Fibroblast of upper back skin (primary cell): ENCODE data around the gene WDR91.
"Not testable (repeated sequence)": the region's sequence is repeated elsewhere in the genome, so short reads cannot be mapped to it uniquely, and the experiment has no call there.

Source experiments
- DNase-seq: peaks from one replicate; pipeline ENCODE4 v3.0.0-alpha.2; 2013

WDR91 gene

DNA sequence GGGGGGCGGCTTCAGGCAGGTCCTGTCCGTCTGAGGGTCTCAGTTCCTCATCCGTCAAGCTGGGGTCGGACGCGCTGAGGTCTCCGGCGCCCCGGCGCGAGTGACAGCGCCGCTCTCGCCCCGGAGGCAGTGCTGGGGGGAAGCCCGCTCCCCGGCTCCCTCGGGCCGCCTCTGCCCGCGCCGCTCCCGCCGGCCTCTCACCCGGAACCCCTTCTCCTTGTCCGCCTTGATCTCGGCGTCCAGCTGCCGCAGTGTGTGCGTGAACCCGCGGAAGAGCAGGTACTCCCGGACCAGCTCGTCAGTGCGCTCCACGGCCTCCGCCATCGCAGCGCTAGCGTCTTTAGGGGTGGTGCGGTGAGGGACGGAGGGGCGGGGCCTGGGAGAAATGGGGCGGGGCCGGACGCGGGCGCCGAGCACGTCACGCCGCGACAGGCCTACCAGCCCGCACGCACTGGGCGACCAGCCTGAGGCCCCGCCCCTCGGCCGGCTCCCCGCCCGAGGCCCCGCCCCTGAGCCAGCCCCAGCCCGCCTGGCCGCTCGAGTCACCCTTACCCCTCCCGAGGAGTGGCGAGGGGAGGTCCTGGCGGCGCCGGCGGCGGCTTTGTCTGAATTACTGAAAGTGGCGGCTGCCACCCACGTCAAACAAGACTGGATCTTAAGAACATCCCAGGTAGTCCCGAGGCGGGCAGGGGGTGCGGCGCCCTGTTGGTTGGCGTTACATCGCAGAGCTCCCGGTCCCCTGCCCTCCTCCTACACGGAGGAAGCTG, at the start of gene WDR91:
TSS of gene WDR91 (minus strand) at position 348 of the 767 bp plus-strand sequence. CDS start at position 324, 24 bp downstream.
- peak; percentile 88 for DNase-seq

DNA sequence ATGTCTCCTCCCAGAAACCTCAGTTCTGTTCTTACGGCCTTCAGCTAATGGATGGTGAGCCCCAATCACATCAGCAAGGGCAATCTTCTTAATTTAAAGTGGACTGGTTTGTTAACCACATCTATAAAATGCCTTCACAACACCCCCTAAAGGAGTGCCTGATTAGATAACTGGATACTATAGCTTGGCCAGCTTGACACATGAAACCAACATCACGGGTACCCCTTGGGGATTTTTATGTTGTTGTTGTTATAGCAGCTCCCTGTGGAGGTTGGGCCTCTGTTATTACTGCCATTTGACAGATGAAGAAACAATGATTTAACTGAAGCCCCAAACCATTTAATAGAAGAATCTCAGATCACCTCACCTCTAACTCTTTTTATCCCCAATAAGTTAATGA, 49.1 kb upstream of the WDR91 start:
- no peak for DNase-seq

DNA sequence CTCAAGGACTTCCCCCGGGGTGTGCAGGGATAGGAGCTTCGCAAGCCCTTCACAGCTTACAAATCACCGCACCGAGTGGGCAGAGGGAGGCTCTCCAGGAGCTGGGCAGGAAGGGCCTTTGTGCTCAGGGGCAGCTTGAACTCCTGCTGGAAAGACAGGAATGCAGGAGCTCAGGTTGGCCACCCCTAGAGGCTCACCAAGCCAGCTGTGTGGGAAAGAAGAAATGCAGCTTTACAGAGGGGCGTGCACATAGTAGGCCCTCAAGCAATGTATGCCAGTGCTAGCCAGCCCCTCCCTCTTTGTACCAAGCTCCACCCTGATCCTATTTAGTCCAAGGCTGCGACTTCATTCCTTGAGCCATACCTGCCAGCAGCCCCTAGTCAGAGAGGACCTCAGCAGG, 48.4 kb upstream of the WDR91 start:
- DNase-seq: no peak

DNA sequence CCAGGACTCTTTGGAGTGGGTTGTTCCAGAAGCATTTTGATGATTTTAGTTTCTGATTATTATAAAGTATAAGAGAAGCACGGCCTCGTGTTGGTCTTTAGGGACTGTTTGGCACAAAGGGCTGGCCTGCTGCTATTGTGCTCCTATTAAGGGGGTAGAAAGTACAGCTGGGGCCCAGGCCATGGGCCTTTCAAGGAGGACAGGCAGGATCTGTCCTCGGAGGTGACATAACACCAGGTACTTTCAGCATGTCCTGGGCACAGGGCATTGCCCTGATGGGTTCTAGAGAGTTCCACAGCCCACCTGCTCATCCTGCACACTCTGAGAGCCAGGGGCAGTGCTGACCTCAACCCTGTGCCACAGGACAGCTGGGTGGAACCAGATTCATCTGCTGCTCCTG, 47.3 kb upstream of the WDR91 start:
- DNase-seq: no peak

DNA sequence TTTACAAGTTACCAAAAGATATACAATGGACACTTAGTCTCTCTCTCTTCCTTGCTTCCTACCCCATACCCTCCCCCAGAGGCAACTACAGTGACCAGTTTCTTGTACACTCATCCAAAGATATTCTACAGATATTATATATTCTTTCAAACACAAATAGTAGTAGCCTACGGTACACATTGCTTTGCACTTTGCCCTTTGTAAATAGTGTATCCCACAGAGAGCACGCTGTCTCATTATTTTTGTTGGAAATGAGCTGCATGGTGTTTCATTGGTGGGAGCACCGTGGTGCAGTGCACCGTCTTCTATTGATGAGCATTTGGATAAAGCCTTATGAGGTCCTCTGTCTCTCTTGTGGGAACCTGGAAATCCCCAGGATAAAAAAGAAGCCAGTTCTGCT, 46.5 kb upstream of the WDR91 start:
- no peak for DNase-seq

DNA sequence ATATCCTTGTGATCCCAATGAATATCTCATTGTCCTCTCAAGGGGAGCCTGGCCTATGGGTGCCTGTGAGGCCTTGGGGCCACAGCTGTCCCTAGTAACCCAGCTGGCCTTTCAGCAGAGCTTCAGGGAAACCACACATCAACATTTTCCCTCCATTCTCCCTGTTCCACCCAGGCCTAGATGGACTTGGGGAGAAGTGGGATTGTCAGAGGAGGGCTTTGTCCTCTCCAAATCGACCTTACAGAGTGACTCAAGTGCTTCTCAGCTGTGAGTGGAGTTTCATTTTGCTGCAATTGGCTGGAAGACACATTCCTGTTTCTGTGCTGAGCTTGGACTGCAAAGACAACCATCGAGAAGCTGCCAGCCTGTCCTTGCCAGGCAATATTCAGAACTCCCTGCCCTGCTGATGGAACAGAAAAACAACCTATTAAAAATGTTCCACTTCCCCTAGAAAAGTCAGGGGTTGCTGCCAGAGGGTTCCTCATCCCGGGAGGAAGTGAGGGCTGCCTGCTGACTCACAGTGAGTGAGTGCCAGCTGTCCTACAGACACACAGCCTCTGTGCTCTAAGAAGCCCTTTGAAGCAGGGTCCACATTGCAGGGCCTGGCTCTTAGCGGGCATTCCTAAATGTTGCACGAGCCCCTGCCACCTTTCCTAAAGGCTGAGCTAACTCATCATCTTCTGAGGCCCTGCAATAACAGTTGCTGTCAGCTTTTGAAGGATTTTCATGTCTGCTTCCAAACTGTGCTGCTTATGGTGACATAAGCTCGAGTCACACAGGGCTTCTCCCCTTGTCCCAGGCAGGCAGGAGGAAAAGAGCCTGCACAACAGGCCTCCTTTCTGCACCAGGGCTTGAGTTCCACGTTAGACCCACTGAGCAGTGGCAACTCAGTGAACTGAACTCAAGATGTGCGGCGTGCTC, 42.8 kb upstream of the WDR91 start:
- peak; percentile 73 for DNase-seq

GRCh38 chr7:135251496-135252391, 40.4 kb upstream of the WDR91 start:
- DNase-seq: no peak

DNA sequence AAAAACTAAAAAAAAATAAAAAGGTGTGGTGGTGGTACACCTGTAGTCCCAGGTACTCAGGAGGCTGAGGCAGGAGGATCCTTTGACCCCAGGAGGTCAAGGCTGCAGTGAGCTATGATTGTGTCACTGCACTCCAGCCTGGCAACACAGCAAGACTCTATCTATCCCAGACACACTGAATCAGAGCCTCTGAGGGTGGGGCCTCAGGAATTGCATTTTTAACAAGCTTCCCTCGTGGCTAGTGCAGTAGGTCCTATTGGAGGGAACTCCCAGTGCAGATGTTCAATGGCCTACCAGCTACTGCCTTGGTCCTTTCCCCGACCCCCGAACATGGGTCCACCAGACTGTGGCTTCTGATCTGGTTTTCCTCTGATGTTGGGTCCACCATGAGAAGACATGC, 37.2 kb upstream of the WDR91 start:
- no peak for DNase-seq

DNA sequence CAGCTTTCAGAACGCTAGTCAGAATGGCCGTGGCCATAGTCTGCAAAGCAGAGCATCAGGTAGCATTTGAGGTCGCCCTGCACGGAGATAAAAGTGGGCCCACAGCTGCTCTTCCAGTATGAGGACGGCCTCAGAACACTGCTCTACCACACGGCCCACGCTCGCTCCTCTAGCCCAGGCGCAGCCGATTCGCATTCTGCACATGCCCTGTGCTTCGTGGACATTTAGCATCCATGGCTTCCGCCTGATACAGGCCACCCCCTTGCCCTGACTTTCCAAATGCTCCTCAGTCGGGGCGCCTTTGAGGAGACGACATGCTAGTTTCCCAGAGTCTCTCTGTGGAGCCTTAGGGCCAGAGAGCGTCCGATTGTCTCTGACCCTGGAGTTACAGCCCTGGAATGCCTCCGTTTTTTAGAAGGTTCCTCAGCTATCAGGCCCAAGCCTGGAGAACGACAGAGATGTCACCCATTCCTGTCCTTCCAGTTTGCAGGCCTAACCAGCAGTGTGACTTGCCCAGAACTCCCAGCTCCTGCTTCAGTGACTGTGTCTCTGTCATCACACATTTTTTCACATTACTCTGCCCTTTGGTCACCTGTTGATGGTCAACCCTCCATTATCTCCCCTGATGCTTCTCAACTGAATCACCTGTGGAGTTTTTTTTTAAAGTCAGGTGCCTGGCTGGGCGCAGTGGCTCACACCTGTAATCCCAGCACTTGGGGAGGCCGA, 36.6 kb upstream of the WDR91 start:
- no peak for DNase-seq

- no peak for DNase-seq
These were observed 35.0 kb upstream of the WDR91 start for GRCh38 chr7:135246191-135246825.

DNA sequence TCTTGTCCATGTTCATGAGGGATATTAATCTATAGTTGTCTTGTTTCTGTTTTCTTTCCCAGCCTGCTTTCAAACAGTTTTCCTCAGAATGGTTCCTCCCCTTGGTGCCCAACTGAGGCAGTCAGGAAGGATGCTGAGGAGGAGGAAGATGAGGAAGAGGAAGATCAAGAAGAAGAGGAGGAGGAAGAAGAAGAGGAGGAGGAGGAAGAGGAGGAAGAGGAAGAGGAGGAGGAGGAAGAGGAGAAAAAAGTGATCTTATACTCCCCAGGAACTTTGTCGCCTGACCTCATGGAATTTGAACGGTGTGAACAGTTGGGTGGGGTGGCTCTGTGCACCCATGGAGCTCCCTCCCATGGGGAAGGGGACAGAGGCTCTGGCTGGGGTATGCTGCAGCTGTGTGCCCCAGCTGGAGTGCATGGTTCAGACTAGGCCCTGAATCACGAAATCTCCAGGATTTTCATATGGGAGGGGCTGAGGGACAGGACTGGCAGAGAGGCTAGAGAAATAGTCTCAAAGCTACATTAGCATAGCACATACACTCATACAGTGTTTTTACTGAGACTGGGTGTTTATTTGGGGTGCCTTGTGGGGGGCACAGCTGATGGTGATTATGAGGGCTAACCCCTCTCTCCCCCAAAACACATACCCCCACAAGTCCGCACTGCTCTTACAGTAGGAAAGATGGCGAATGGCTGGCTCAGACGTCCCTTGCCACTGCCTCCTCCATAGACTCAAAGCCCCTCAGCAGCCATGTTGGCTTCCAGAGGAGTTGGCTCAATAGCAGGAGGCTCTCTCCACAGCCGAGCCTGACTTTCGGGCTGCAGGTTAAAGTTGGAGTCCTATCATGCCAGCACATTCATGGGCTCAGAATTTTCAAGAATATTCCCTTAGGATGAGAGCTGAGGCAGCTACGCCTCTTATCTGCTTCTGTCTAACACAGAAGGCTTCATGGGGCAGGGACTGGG, 34.2 kb upstream of the WDR91 start:
- no peak for DNase-seq

DNA sequence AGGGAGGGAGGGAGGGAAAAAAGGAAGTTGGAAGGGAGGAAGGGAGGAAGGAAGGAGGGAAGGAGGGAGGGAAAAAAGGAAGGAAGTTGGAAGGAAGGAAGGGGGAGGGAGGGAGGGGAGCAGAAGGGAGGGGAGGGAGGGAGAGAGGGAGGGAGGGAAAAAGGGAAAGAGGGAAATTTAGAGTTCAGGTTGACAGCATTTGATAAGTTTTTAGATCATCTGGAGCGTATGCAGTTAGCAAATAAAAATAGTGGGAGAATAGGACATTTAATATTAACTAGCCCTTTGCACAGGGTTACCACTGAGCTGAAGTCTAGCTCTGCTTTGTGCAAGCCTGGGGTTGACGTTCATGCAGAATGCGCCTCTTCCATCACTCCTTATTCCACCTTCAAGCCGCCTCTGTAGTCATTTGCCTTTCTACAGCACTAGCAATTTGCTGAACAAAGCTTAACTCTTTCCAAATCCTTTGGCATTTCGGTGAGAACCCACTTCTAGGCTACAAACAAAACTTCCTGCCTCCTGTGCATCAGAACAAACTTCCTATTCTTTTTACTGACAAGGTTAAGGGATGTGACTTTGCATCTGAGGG, 30.9 kb upstream of the WDR91 start:
- DNase-seq: no peak

DNA sequence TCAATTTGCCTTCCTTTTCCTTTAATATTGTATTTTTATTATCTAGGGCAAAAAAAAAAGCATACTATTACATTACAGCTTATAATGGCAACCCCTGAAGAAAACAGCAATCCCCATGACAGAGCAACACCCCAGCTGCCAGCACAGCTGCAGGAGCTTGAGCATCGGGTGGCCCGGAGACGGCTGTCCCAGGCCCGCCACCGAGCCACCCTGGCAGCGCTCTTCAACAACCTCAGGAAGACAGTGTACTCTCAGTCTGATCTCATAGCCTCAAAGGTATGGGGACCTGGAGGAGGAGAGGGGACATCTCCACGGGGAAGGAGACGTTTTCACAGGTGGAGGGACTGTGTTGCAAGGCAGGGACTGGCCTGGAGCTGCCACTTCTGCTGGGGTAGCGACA, 29.1 kb upstream of the WDR91 start:
- DNase-seq: no peak

DNA sequence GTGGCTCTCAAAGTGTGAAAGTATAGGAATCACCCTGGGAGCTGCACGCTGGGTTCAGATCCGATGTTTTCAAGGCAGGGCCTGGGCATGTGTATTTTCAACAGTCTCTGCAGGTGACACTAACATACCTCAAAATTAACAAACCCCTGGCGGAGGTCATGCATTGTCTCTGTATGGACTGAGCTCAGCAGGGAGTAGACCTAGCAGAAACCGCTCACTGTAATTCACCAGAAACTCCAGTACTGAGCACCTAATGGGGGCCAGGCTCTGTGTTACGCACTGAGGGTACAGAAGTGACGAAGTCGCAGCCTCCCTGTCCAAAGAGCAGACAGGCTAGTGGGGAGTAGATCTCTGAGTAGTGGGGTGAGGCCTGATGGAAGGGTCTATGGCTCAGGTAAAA, 27.9 kb upstream of the WDR91 start:
- DNase-seq: no peak

DNA sequence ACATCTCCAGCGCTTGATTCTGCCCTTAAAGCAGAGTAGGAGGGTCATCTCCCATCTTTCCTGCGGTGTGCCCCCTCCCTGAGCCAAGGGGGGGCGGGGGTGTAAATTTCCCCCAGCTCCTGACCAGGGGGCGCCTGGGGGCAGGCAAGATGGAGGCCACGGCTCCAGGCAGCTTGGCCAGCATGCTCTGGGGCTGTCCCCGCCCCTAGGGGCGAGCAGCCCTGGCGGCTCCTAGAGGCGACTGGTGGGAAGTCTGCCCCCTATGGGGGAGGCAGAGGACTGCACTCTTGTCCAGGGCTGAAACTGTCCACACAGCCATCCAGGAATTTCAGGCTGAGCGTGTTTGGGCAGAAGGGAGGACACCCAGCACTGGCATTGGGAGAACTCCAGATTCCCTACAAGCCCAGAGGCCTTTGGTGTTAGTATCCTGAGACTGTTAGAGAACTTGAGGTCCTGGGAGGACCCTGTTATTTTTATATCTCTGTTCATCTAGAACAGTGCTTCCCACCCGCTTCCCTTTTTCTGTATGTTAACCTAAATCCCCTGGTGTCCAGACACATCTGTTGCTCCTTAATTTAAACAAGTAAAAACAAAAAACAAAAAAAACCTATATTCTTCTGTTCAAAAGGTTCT, 26.9 kb upstream of the WDR91 start:
- DNase-seq: no peak

DNA sequence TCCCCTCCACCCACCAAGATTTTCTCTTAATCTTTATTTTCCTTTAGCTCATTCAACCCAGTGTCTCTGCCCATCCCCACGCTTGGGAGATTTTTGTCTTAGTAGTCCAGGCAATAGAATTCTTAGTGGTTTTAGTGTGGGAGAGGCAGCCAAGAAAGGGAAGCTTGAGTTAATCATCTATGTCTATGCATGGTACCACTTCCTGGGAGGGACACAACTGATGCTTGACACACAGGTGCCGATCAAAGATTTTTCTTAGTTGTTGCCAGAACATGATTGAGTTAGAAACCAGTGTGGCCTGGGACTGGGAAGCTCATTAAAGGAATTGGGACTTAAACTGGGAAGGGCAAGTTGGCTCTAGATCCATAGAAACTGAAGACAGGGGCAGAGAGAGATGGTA, 25.4 kb upstream of the WDR91 start:
- no peak for DNase-seq

- no peak for DNase-seq
These were observed 24.5 kb upstream of the WDR91 start for GRCh38 chr7:135235841-135236240.

GRCh38 chr7:135234727-135235126, 23.4 kb upstream of the WDR91 start:
- DNase-seq: no peak

DNA sequence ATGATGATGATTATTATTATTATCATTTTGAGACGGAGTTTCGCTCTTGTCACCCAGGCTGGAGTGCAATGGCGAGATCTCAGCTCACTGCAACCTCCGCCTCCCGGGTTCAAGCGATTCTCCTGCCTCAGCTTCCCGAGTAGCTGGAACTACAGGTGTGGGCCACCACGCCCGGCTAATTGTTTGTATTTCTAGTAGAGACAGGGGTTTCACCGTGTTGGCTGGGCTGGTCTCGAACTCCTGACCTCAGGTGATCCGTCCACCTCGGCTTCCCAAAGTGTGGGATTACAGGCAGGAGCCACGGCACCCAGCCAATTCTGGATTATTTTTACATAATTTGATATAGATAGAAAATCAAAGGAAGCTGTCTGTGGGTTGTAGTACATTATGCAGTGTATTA, 22.8 kb upstream of the WDR91 start:
- not testable (repeated sequence) for DNase-seq

GRCh38 chr7:135233570-135233969, 22.2 kb upstream of the WDR91 start, which contains the start of gene STRA8:
Gene STRA8 (plus strand): TSS chr7:135233838. CDS start chr7:135240525, 6,687 bp downstream.
- DNase-seq: no peak
